GM12878 (cell line): ENCODE measurements around the gene ITPR3.

ENCODE experiments used
- EZH2 ChIP-seq: IDR thresholded peaks from 2 replicates; pipeline ENCODE4 v1.6.1; 2012; ENCODE audit warnings: low read depth, mild to moderate bottlenecking, control low read depth, inconsistent platforms, low read length, borderline replicate concordance; ENCODE audit not compliant: control insufficient read depth
- MYB ChIP-seq: fragments of 150-350 bp; IDR thresholded peaks from 2 replicates; pipeline ENCODE4 v1.6.1; 2014; ENCODE audit warnings: mild to moderate bottlenecking, low read depth, low read length, borderline replicate concordance
- POLR2A ChIP-seq: IDR thresholded peaks from 2 replicates; pipeline ENCODE4 v1.6.1; 2011; ENCODE audit warnings: low read depth, mild to moderate bottlenecking, low read length
- RELA ChIP-seq: fragments of 450-650 bp; IDR thresholded peaks from 2 replicates; pipeline ENCODE4 v1.8.0; 2014; ENCODE audit warnings: borderline replicate concordance; ENCODE audit not compliant: partially characterized antibody
- TAF1 ChIP-seq: IDR thresholded peaks from 2 replicates; pipeline ENCODE4 v1.6.1; 2011; ENCODE audit warnings: mild to moderate bottlenecking, low read depth, low read length, borderline replicate concordance
- ZBTB33 ChIP-seq: fragments of 450-650 bp; IDR thresholded peaks from 2 replicates; pipeline ENCODE4 v1.6.1; 2017; ENCODE audit warnings: mild to moderate bottlenecking
- TF ChIP-seq, protein P1 (sequence below), 3 experiments: IDR thresholded peaks in 2 of 3; conservative IDR thresholded peaks in 1 of 3; 2 replicates each; pipeline ENCODE4 v1.5.1; 2011; ENCODE audit warnings: low read depth in 3 of 3, low read length in 3 of 3, mild to moderate bottlenecking in 3 of 3, control low read depth in 2 of 3, moderate library complexity in 2 of 3, inconsistent platforms in 1 of 3, mixed read lengths in 1 of 3; ENCODE audit not compliant: control insufficient read depth in 2 of 3, insufficient read depth in 1 of 3; ENCODE audit errors: extremely low read depth in 1 of 3

GRCh38 chr6:33705268-33705885, 84.3 kb downstream of the ITPR3 start:
- TF ChIP-seq RELA (no peak), TAF1 (no peak), EZH2 (no peak), POLR2A (no peak), ZBTB33 (no peak), MYB (no peak)
- TF ChIP-seq, protein P1, sequence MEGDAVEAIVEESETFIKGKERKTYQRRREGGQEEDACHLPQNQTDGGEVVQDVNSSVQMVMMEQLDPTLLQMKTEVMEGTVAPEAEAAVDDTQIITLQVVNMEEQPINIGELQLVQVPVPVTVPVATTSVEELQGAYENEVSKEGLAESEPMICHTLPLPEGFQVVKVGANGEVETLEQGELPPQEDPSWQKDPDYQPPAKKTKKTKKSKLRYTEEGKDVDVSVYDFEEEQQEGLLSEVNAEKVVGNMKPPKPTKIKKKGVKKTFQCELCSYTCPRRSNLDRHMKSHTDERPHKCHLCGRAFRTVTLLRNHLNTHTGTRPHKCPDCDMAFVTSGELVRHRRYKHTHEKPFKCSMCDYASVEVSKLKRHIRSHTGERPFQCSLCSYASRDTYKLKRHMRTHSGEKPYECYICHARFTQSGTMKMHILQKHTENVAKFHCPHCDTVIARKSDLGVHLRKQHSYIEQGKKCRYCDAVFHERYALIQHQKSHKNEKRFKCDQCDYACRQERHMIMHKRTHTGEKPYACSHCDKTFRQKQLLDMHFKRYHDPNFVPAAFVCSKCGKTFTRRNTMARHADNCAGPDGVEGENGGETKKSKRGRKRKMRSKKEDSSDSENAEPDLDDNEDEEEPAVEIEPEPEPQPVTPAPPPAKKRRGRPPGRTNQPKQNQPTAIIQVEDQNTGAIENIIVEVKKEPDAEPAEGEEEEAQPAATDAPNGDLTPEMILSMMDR (IDR thresholded peaks at IDR 0.05 in 2 of 3, conservative IDR thresholded peaks at IDR 0.05 in 1 of 3; ENCODE audit: control insufficient read depth in 2 of 3, extremely low read depth in 1 of 3, insufficient read depth in 1 of 3, low read depth in 3 of 3, low read length in 3 of 3) = no peak
